SK-N-SH (cell line): ENCODE measurements around the gene ARMC9. TPM values are rescaled to one million over a fixed set of nuclear protein-coding genes. Genes with fewer than 3 reads are reported as not detected.

Experiments
- CTCF ChIA-PET: fragments of 300-600, 350-600 bp; formaldehyde crosslinking; extraction: SDS; loops from one replicate; lab custom pipeline; 2021; lab: Yijun Ruan, JAX
- POLR2A ChIA-PET: fragments of 350-600 bp; sonication (Branson Sonifier 250); formaldehyde crosslinking; extraction: SDS; loops from one replicate; lab custom pipeline; 2020; ENCODE audit warnings: antibody characterized with exemption, inconsistent platforms; lab: Yijun Ruan, JAX
- DNase-seq: peaks from one replicate; pipeline ENCODE4 v3.0.0; 2012
- H2AFZ ChIP-seq: fragments of 200-600 bp; sonication (generic); 2 replicates; pipeline ENCODE4 v1.8.1; 2016; ENCODE audit warnings: antibody characterized with exemption, mild to moderate bottlenecking, low read depth
- H3F3A ChIP-seq: fragments of 200-600 bp; sonication (generic); replicated peaks from 2 replicates; pipeline ENCODE3; 2016; ENCODE audit warnings: antibody characterized with exemption, mild to moderate bottlenecking; ENCODE audit not compliant: insufficient read depth
- H3K27ac ChIP-seq, 2 experiments: fragments of 200-500 bp in 1 of 2; fragments of 200-600 bp in 1 of 2; sonication (Bioruptor generic) in 1 of 2; sonication (generic), shearing (Covaris generic) in 1 of 2; 2 replicates each; pipeline versions ENCODE4 v1.5.1 to v1.6.1; 2014 to 2016; ENCODE audit warnings: low read depth in 2 of 2, inconsistent platforms in 1 of 2, low read length in 1 of 2, mild to moderate bottlenecking in 1 of 2, mixed read lengths in 1 of 2
- H3K27me3 ChIP-seq: fragments of 200-600 bp; sonication (generic), shearing (Covaris generic); 2 replicates; pipeline ENCODE4 v1.6.1; 2016; ENCODE audit warnings: mixed run types; ENCODE audit not compliant: insufficient read depth
- H3K36me3 ChIP-seq, 2 experiments: fragments of 200-500 bp in 1 of 2; fragments of 200-600 bp in 1 of 2; sonication (Bioruptor generic) in 1 of 2; sonication (generic) in 1 of 2; replicated peaks in 1 of 2; 2 replicates each; pipeline versions ENCODE3 to v1.5.1; 2014 to 2016; ENCODE audit warnings: low read length in 1 of 2, mild to moderate bottlenecking in 1 of 2; ENCODE audit not compliant: insufficient read depth in 2 of 2, control insufficient read depth in 1 of 2
- H3K4me1 ChIP-seq, 2 experiments: fragments of 200-500 bp in 1 of 2; fragments of 200-600 bp in 1 of 2; sonication (Bioruptor generic) in 1 of 2; sonication (generic), shearing (Covaris generic) in 1 of 2; 2 replicates each; pipeline versions ENCODE4 v1.5.1 to v1.6.1; 2014 to 2016; ENCODE audit warnings: low read depth in 1 of 2, low read length in 1 of 2, mixed run types in 1 of 2; ENCODE audit not compliant: insufficient read depth in 2 of 2, control insufficient read depth in 1 of 2
- H3K4me2 ChIP-seq: fragments of 200-600 bp; sonication (generic), shearing (Covaris generic); 2 replicates; pipeline ENCODE4 v1.6.1; 2017; ENCODE audit warnings: mixed run types
- H3K4me3 ChIP-seq, 2 experiments: fragments of 200-500 bp in 1 of 2; fragments of 200-600 bp in 1 of 2; sonication (Bioruptor generic) in 1 of 2; sonication (generic), shearing (Covaris generic) in 1 of 2; 2 replicates each; pipeline versions ENCODE4 v1.5.1 to v1.8.1; 2014 to 2016; ENCODE audit warnings: low read depth in 2 of 2, inconsistent platforms in 1 of 2, low read length in 1 of 2, mild to moderate bottlenecking in 1 of 2, mixed read lengths in 1 of 2, moderate library complexity in 1 of 2
- H3K79me2 ChIP-seq: fragments of 200-600 bp; sonication (generic); 2 replicates; pipeline ENCODE4 v1.8.1; 2017; ENCODE audit warnings: mild to moderate bottlenecking; ENCODE audit not compliant: insufficient read depth
- H3K9ac ChIP-seq: fragments of 200-600 bp; sonication (generic); 2 replicates; pipeline ENCODE4 v1.6.1; 2017; ENCODE audit warnings: mixed run types
- H3K9me2 ChIP-seq: fragments of 200-600 bp; sonication (generic); 2 replicates; pipeline ENCODE4 v1.6.1; 2017; ENCODE audit warnings: mixed run types
- H3K9me3 ChIP-seq: fragments of 200-600 bp; sonication (generic); 2 replicates; pipeline ENCODE4 v1.6.1; 2017; ENCODE audit warnings: mixed run types, mild to moderate bottlenecking, moderate library complexity
- H4K20me1 ChIP-seq: fragments of 200-600 bp; sonication (generic); 2 replicates; pipeline ENCODE4 v1.6.1; 2017; ENCODE audit warnings: mild to moderate bottlenecking, mixed run types; ENCODE audit not compliant: insufficient read depth
- EP300 ChIP-seq, 2 experiments: IDR thresholded peaks; 2 replicates each; pipeline versions ENCODE4 v1.4.0 to v1.6.1; 2012; ENCODE audit warnings: borderline replicate concordance in 1 of 2, low read depth in 1 of 2, low read length in 1 of 2
- EZH2phosphoT487 ChIP-seq: fragments of 200-600 bp; sonication (generic); IDR thresholded peaks from 2 replicates; pipeline ENCODE4 v1.6.1; 2017; ENCODE audit warnings: low read depth, mixed run types, mild to moderate bottlenecking, antibody characterized with exemption, moderate library complexity, borderline replicate concordance
- FOXJ3 ChIP-seq: sonication (generic); formaldehyde crosslinking; IDR thresholded peaks from 2 replicates; pipeline ENCODE4 v1.5.1; 2020; ENCODE audit warnings: mild to moderate bottlenecking, missing genetic modification reagents
- GABPA ChIP-seq: IDR thresholded peaks from 2 replicates; pipeline ENCODE4 v1.4.0; 2012; ENCODE audit warnings: low read depth, mild to moderate bottlenecking
- GATA2 ChIP-seq: sonication (generic); formaldehyde crosslinking; IDR thresholded peaks from 2 replicates; pipeline ENCODE4 v1.5.0; 2020; ENCODE audit warnings: mild to moderate bottlenecking, missing genetic modification reagents
- MXI1 ChIP-seq: IDR thresholded peaks from 2 replicates; pipeline ENCODE4 v1.6.1; 2012; ENCODE audit warnings: mild to moderate bottlenecking, low read depth, low read length, improper control_type of control experiment
- NFIC ChIP-seq: IDR thresholded peaks from 2 replicates; pipeline ENCODE4 v1.4.0; 2012; ENCODE audit warnings: borderline replicate concordance
- NRF1 ChIP-seq: IDR thresholded peaks from 2 replicates; pipeline ENCODE4 v1.6.1; 2012; ENCODE audit warnings: low read depth, mild to moderate bottlenecking, low read length
- RAD21 ChIP-seq: IDR thresholded peaks from 2 replicates; pipeline ENCODE4 v1.6.1; 2012; ENCODE audit warnings: mild to moderate bottlenecking, low read length
- RFX5 ChIP-seq: IDR thresholded peaks from 2 replicates; pipeline ENCODE4 v1.6.1; 2012; ENCODE audit warnings: mild to moderate bottlenecking, improper control_type of control experiment, low read length
- SMC3 ChIP-seq: IDR thresholded peaks from 2 replicates; pipeline ENCODE4 v1.6.1; 2012; ENCODE audit warnings: low read depth, low read length, improper control_type of control experiment
- TCF12 ChIP-seq: IDR thresholded peaks from 2 replicates; pipeline ENCODE4 v1.4.0; 2012
- YY1 ChIP-seq: IDR thresholded peaks from 2 replicates; pipeline ENCODE4 v1.4.0; 2012; ENCODE audit warnings: low read depth, mild to moderate bottlenecking
- WGBS: methylation state at CpG from one replicate; pipeline ENCODE4 v1.1.6; 2017; ENCODE audit warnings: low lambda C conversion rate; 5-methylcytosine and 5-hydroxymethylcytosine counted together
- polyA plus RNA-seq, 3 experiments: library from polyadenylated mRNA; depleted of rRNA; stranded (reverse); fragments of >200 nt; gene quantifications; 2 replicates each; pipeline ENCODE4 v1.2.3, GENCODE V29; 2012
- TF ChIP-seq, protein P1 (sequence below): IDR thresholded peaks from 2 replicates; pipeline ENCODE4 v1.4.0; 2012; ENCODE audit warnings: low read depth, borderline replicate concordance
- TF ChIP-seq, protein P2 (sequence below): IDR thresholded peaks from 2 replicates; pipeline ENCODE4 v1.4.0; 2012; ENCODE audit warnings: low read depth, borderline replicate concordance
- TF ChIP-seq, protein P3 (sequence below): IDR thresholded peaks from 2 replicates; pipeline ENCODE4 v1.6.1; 2012; ENCODE audit warnings: mild to moderate bottlenecking, low read depth, low read length, moderate library complexity

ARMC9 gene
- polyA plus RNA-seq, 1 of the 3 experiments (the other 2 are of a cell fraction): 25.3 TPM

DNA sequence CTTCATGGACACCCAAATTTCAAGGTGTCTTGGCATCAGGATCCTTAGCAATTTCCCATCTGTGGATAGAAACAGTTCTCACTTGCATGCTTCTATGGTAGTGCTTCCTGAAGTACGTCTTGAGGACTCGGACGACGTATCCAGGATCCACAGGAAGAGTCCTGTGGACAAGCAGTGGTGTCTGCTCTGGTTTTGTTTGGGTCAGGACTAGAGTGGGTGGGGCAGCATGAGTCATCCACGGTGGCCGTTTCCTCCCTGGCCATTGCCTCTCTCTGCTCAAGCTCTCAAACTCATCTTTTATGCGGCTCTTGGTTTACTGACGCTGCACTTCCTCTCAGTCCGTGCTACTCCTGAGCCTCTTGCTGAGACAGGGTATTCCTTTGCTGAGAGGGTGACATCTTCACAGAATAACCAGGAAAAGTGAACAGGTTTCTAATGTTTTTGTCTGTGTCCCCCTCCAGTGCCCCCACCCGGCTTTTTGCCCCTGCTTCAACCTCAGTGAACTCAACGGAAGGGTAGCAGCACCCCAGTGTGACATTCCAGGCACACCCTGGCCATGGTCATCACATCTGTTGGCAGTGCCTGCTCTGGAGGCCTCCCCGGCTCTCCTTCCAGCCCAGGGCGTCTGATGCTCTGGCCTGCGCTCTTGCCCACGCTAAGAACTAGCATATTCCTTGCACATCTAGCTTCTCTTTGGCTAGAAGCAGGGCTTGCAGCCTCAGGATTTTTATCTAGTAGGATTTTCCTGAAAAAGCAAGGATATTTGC lies 62.2 kb downstream of the ARMC9 start:
- no peak overlapping the region for H3K4me2 ChIP-seq
- ChIA-PET CTCF (interaction anchor here (2.1 to 4.1 kb wide), 2 partner anchors 34 to 152 kb away, joined by 10 to 20 read pairs; no protein-coding TSS in a partner anchor), POLR2A (no interaction called here)
- no peaks in the 10 kb centered on the region for H3K79me2 ChIP-seq
- no peak overlapping the region for H3K27ac ChIP-seq
- no peaks in the 10 kb centered on the region for H4K20me1 ChIP-seq
- H3K36me3 ChIP-seq: peaks cover 29 to 45% of the 10 kb centered on the region in 2 experiments
- no peaks in the 10 kb centered on the region for H3K4me1 ChIP-seq
- no peaks in the 10 kb centered on the region for H3K27me3 ChIP-seq
- TF ChIP-seq RAD21 (no peak), RFX5 (no peak), EZH2phosphoT487 (no peak), FOXJ3 (CRISPR knock-in tag) (no peak), SMC3 (no peak), NFIC (no peak), EP300 (IDR thresholded peaks at IDR 0.05; ENCODE audit: borderline replicate concordance in 1 of 2, low read depth in 1 of 2, low read length in 1 of 2) (no peak), GATA2 (CRISPR knock-in tag) (no peak), NRF1 (no peak), YY1 (no peak), MXI1 (no peak), GABPA (no peak), TCF12 (no peak)
- TF ChIP-seq, protein P1, sequence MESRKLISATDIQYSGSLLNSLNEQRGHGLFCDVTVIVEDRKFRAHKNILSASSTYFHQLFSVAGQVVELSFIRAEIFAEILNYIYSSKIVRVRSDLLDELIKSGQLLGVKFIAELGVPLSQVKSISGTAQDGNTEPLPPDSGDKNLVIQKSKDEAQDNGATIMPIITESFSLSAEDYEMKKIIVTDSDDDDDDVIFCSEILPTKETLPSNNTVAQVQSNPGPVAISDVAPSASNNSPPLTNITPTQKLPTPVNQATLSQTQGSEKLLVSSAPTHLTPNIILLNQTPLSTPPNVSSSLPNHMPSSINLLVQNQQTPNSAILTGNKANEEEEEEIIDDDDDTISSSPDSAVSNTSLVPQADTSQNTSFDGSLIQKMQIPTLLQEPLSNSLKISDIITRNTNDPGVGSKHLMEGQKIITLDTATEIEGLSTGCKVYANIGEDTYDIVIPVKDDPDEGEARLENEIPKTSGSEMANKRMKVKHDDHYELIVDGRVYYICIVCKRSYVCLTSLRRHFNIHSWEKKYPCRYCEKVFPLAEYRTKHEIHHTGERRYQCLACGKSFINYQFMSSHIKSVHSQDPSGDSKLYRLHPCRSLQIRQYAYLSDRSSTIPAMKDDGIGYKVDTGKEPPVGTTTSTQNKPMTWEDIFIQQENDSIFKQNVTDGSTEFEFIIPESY: no peak
- TF ChIP-seq, protein P2, sequence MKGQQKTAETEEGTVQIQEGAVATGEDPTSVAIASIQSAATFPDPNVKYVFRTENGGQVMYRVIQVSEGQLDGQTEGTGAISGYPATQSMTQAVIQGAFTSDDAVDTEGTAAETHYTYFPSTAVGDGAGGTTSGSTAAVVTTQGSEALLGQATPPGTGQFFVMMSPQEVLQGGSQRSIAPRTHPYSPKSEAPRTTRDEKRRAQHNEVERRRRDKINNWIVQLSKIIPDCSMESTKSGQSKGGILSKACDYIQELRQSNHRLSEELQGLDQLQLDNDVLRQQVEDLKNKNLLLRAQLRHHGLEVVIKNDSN: no peak
- TF ChIP-seq, protein P3, sequence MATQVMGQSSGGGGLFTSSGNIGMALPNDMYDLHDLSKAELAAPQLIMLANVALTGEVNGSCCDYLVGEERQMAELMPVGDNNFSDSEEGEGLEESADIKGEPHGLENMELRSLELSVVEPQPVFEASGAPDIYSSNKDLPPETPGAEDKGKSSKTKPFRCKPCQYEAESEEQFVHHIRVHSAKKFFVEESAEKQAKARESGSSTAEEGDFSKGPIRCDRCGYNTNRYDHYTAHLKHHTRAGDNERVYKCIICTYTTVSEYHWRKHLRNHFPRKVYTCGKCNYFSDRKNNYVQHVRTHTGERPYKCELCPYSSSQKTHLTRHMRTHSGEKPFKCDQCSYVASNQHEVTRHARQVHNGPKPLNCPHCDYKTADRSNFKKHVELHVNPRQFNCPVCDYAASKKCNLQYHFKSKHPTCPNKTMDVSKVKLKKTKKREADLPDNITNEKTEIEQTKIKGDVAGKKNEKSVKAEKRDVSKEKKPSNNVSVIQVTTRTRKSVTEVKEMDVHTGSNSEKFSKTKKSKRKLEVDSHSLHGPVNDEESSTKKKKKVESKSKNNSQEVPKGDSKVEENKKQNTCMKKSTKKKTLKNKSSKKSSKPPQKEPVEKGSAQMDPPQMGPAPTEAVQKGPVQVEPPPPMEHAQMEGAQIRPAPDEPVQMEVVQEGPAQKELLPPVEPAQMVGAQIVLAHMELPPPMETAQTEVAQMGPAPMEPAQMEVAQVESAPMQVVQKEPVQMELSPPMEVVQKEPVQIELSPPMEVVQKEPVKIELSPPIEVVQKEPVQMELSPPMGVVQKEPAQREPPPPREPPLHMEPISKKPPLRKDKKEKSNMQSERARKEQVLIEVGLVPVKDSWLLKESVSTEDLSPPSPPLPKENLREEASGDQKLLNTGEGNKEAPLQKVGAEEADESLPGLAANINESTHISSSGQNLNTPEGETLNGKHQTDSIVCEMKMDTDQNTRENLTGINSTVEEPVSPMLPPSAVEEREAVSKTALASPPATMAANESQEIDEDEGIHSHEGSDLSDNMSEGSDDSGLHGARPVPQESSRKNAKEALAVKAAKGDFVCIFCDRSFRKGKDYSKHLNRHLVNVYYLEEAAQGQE: no peak
- 88% methylated on average over 14 of the region's 15 CpGs for WGBS
- no peak overlapping the region for H3K4me3 ChIP-seq
- H3F3A ChIP-seq: no peaks in the 10 kb centered on the region
- no peak overlapping the region for H3K9ac ChIP-seq
- no peaks in the 10 kb centered on the region for H3K9me2 ChIP-seq
- no peak for DNase-seq
- no peaks in the 10 kb centered on the region for H3K9me3 ChIP-seq
- no peak overlapping the region for H2AFZ ChIP-seq
